ENCODE data around the gene FCHSD2.

- TF ChIP-seq ARNT (IDR thresholded peaks at IDR 0.05) (no peak), FOXM1 (IDR thresholded peaks at IDR 0.05; ENCODE audit: borderline replicate concordance) (no peak), ZNF384 (IDR thresholded peaks at IDR 0.05) (no peak), FOXA1 (IDR thresholded peaks at IDR 0.05) (no peak), SP1 (IDR thresholded peaks at IDR 0.05) (no peak), L3MBTL2 (conservative IDR thresholded peaks at IDR 0.05) (no peak), SUZ12 (IDR thresholded peaks at IDR 0.05) (no peak), FOXK2 (IDR thresholded peaks at IDR 0.05) (no peak), TARDBP (IDR thresholded peaks at IDR 0.05) (no peak)
Measured at GRCh38 chr11:72828081-72828567, 314.0 kb downstream of the FCHSD2 start.
